22Rv1 (cell line): Measurements from ENCODE around the gene SMARCAD1.

Experiments
- ZFX ChIP-seq: fragments of 450-650 bp; IDR thresholded peaks from 2 replicates; pipeline ENCODE4 v1.6.1; 2017; ENCODE audit warnings: antibody characterized with exemption, borderline replicate concordance
- TF ChIP-seq, protein P1 (sequence below): fragments of 450-650 bp; IDR thresholded peaks from 2 replicates; pipeline ENCODE4 v1.5.1; 2017; ENCODE audit warnings: mild to moderate bottlenecking

DNA sequence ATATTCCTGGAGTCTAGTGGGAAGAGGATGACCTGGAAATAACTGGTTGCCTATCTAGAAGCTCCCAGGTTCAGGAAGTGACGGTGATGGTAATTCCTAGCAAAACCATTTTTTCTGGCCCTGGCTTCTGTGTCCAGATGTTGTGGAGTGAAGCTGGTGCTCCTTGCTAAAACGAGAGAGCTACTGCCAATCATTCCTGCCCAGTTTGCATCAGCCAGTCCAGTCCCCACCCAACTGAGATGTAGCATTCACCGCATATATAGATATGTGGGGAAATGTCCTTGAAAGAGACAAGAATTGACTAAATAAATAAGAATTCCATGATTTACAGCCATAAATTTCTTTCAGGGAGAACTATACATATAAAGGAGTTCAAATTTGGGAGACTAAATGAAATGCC, 128.6 kb downstream of the SMARCAD1 start:
- TF ChIP-seq, protein P1, sequence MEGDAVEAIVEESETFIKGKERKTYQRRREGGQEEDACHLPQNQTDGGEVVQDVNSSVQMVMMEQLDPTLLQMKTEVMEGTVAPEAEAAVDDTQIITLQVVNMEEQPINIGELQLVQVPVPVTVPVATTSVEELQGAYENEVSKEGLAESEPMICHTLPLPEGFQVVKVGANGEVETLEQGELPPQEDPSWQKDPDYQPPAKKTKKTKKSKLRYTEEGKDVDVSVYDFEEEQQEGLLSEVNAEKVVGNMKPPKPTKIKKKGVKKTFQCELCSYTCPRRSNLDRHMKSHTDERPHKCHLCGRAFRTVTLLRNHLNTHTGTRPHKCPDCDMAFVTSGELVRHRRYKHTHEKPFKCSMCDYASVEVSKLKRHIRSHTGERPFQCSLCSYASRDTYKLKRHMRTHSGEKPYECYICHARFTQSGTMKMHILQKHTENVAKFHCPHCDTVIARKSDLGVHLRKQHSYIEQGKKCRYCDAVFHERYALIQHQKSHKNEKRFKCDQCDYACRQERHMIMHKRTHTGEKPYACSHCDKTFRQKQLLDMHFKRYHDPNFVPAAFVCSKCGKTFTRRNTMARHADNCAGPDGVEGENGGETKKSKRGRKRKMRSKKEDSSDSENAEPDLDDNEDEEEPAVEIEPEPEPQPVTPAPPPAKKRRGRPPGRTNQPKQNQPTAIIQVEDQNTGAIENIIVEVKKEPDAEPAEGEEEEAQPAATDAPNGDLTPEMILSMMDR = no peak
- TF ChIP-seq ZFX = no peak
